Keratinocyte (primary cell): ENCODE results near the gene MST1. TPM values are rescaled to one million over a fixed set of nuclear protein-coding genes. Genes with fewer than 3 reads are reported as not detected.
"Not testable (repeated sequence)": the region's sequence is repeated elsewhere in the genome, so short reads cannot be mapped to it uniquely, and the experiment has no call there.

Experiments
- DNase-seq: peaks from one replicate; pipeline ENCODE4 v3.0.0-alpha.2; 2011; ENCODE audit warnings: low read depth, missing footprints, low spot score
- FAIRE-seq: peaks from 2 replicates; lab custom pipeline; 2011; peaks lifted over from hg19 to GRCh38; lab: Jason Lieb, UNC
- H2AFZ ChIP-seq: 2 replicates; pipeline ENCODE4 v1.6.0; 2012; ENCODE audit warnings: low read length, control low read depth, inconsistent platforms; ENCODE audit not compliant: control insufficient read depth
- H3K27ac ChIP-seq: 2 replicates; pipeline ENCODE4 v1.5.1; 2011; ENCODE audit warnings: low read length; ENCODE audit not compliant: control insufficient read depth, insufficient read depth
- H3K27me3 ChIP-seq: 3 replicates; pipeline ENCODE4 v1.6.0; 2011; ENCODE audit warnings: low read length; ENCODE audit not compliant: control insufficient read depth, insufficient read depth; ENCODE audit errors: extremely low read depth
- H3K36me3 ChIP-seq, 2 experiments: 2 replicates in 1 of 2; 3 replicates in 1 of 2; pipeline ENCODE4 v1.5.1; 2011; ENCODE audit warnings: low read length in 2 of 2, mild to moderate bottlenecking in 1 of 2; ENCODE audit not compliant: control insufficient read depth in 2 of 2, insufficient read depth in 2 of 2; ENCODE audit errors: extremely low read depth in 1 of 2
- H3K4me1 ChIP-seq: 3 replicates; pipeline ENCODE4 v1.5.1; 2011; ENCODE audit warnings: low read length; ENCODE audit not compliant: control insufficient read depth, insufficient read depth; ENCODE audit errors: extremely low read depth
- H3K4me2 ChIP-seq: 3 replicates; pipeline ENCODE4 v1.6.0; 2011; ENCODE audit warnings: low read depth, low read length; ENCODE audit not compliant: control insufficient read depth, insufficient read depth; ENCODE audit errors: extremely low read depth
- H3K4me3 ChIP-seq, 3 experiments: fragments of 200-600 bp in 1 of 3; sonication (generic) in 1 of 3; 2 replicates in 2 of 3; 3 replicates in 1 of 3; pipeline ENCODE4 v1.5.1; 2011 to 2016; ENCODE audit warnings: low read length in 3 of 3, mild to moderate bottlenecking in 3 of 3, control low read depth in 2 of 3, inconsistent platforms in 1 of 3, low read depth in 1 of 3, mixed read lengths in 1 of 3, mixed run types in 1 of 3, moderate library complexity in 1 of 3; ENCODE audit not compliant: control insufficient read depth in 2 of 3, insufficient read depth in 2 of 3; ENCODE audit errors: extremely low read depth in 1 of 3
- H3K79me2 ChIP-seq: 2 replicates; pipeline ENCODE4 v1.6.0; 2012; ENCODE audit warnings: low read length; ENCODE audit not compliant: control insufficient read depth, insufficient read depth
- H3K9ac ChIP-seq: 3 replicates; pipeline ENCODE4 v1.6.0; 2011; ENCODE audit warnings: low read length; ENCODE audit not compliant: control insufficient read depth, insufficient read depth; ENCODE audit errors: extremely low read depth
- H3K9me1 ChIP-seq: 3 replicates; pipeline ENCODE4 v1.6.0; 2011; ENCODE audit warnings: low read length; ENCODE audit not compliant: control insufficient read depth, insufficient read depth; ENCODE audit errors: extremely low read depth
- H3K9me3 ChIP-seq: 2 replicates; pipeline ENCODE4 v1.5.1; 2012; ENCODE audit warnings: low read depth, low read length; ENCODE audit not compliant: control insufficient read depth
- H4K20me1 ChIP-seq: 3 replicates; pipeline ENCODE4 v1.6.0; 2011; ENCODE audit warnings: low read length; ENCODE audit not compliant: control insufficient read depth, insufficient read depth; ENCODE audit errors: extremely low read depth
- EZH2 ChIP-seq: IDR thresholded peaks from one replicate; pipeline ENCODE4 v1.6.1; 2012; ENCODE audit warnings: inconsistent platforms, mild to moderate bottlenecking, low read length, moderate library complexity
- dilution Hi-C: fragments of 300-500 bp; cut with MboI; formaldehyde crosslinking; loops from one replicate; pipeline ENCODE4 v1.7.0; 2020; ENCODE audit warnings: low sequenced_read_pairs; ENCODE audit not compliant: extremely low pct_ligation_motif_present
- polyA plus RNA-seq, 5 experiments: library from polyadenylated mRNA; depleted of rRNA in 3 of 5; stranded (reverse) in 3 of 5; stranded (forward) in 1 of 5; unstranded in 1 of 5; fragments of >200 nt; gene quantifications; 1 replicate in 1 of 5; 2 replicates in 3 of 5; 3 replicates in 1 of 5; pipeline versions ENCODE4 v1.2.1 to v1.2.3, GENCODE V29; 2011 to 2012; ENCODE audit warnings: missing spikeins in 2 of 5, low read depth in 1 of 5, low replicate concordance in 1 of 5
- TF ChIP-seq, protein P1 (sequence below), 3 experiments: IDR thresholded peaks in 1 of 3; conservative IDR thresholded peaks in 1 of 3; optimal IDR thresholded peaks in 1 of 3; 2 replicates in 2 of 3; 3 replicates in 1 of 3; pipeline versions ENCODE3 to v1.5.1; 2011; ENCODE audit warnings: low read length in 3 of 3, mild to moderate bottlenecking in 3 of 3, moderate library complexity in 2 of 3, control low read depth in 1 of 3, inconsistent platforms in 1 of 3; ENCODE audit not compliant: insufficient read depth in 2 of 3; ENCODE audit errors: extremely low read depth in 1 of 3

Gene MST1
- polyA plus RNA-seq, 1 donor (not counting 4 experiments of a cell fraction or from before 2014, with no cell fraction given): 5.2 TPM

- no peaks in the 10 kb centered on the region for H3K27me3 ChIP-seq
- H3K4me1 ChIP-seq: no peaks in the 10 kb centered on the region
- DNase-seq (no peak), FAIRE-seq (no peak)
- no peaks in the 10 kb centered on the region for H3K9me3 ChIP-seq
- TF ChIP-seq EZH2: no peak
- TF ChIP-seq, protein P1, sequence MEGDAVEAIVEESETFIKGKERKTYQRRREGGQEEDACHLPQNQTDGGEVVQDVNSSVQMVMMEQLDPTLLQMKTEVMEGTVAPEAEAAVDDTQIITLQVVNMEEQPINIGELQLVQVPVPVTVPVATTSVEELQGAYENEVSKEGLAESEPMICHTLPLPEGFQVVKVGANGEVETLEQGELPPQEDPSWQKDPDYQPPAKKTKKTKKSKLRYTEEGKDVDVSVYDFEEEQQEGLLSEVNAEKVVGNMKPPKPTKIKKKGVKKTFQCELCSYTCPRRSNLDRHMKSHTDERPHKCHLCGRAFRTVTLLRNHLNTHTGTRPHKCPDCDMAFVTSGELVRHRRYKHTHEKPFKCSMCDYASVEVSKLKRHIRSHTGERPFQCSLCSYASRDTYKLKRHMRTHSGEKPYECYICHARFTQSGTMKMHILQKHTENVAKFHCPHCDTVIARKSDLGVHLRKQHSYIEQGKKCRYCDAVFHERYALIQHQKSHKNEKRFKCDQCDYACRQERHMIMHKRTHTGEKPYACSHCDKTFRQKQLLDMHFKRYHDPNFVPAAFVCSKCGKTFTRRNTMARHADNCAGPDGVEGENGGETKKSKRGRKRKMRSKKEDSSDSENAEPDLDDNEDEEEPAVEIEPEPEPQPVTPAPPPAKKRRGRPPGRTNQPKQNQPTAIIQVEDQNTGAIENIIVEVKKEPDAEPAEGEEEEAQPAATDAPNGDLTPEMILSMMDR (optimal IDR thresholded peaks at IDR 0.05 in 1 of 3, IDR thresholded peaks at IDR 0.05 in 1 of 3, conservative IDR thresholded peaks at IDR 0.05 in 1 of 3; ENCODE audit: extremely low read depth in 1 of 3, insufficient read depth in 2 of 3, low read length in 3 of 3): no peak
- no peaks in the 10 kb centered on the region for H3K9me1 ChIP-seq
- no peaks in the 10 kb centered on the region for H4K20me1 ChIP-seq
- H3K4me3 ChIP-seq: no peak overlapping the region
- no peak overlapping the region for H3K4me2 ChIP-seq
- peaks cover 33 to 34% of the 10 kb centered on the region in 2 experiments for H3K36me3 ChIP-seq
- H3K9ac ChIP-seq: no peak overlapping the region
- H2AFZ ChIP-seq: no peak overlapping the region
- no peaks in the 10 kb centered on the region for H3K79me2 ChIP-seq
- dilution Hi-C loops: no loop called here
- no peak overlapping the region for H3K27ac ChIP-seq
Measured at GRCh38 chr3:49700014-49700413, 10.7 kb upstream of the MST1 start.

- FAIRE-seq: no peak
- Histone ChIP-seq H3K4me3 (no peak overlapping the region), H3K4me2 (no peak overlapping the region), H3K9me1 (no peaks in the 10 kb centered on the region), H3K27me3 (no peaks in the 10 kb centered on the region), H3K9ac (no peak overlapping the region), H3K9me3 (no peaks in the 10 kb centered on the region), H3K4me1 (no peaks in the 10 kb centered on the region), H4K20me1 (no peaks in the 10 kb centered on the region), H3K36me3 (peaks cover 32 to 34% of the 10 kb centered on the region in 2 experiments), H3K27ac (no peak overlapping the region), H2AFZ (no peak overlapping the region), H3K79me2 (peaks cover 2% of the 10 kb centered on the region)
- TF ChIP-seq, protein P1 (optimal IDR thresholded peaks at IDR 0.05 in 1 of 3, IDR thresholded peaks at IDR 0.05 in 1 of 3, conservative IDR thresholded peaks at IDR 0.05 in 1 of 3; ENCODE audit: extremely low read depth in 1 of 3, insufficient read depth in 2 of 3, low read length in 3 of 3): no peak
- no peak for TF ChIP-seq EZH2
- DNase-seq: no peak
- dilution Hi-C loops: no loop called here
Measured at GRCh38 chr3:49699281-49699979, 10.2 kb upstream of the MST1 start.

- H3K9ac ChIP-seq, dilution Hi-C loops, H2AFZ ChIP-seq, H3K4me3 ChIP-seq, H3K9me1 ChIP-seq, FAIRE-seq, H3K4me2 ChIP-seq, H3K9me3 ChIP-seq, H3K4me1 ChIP-seq, H3K27me3 ChIP-seq, H3K27ac ChIP-seq, DNase-seq, H4K20me1 ChIP-seq: not testable (repeated sequence)
- Histone ChIP-seq H3K79me2 (peaks cover 14% of the 10 kb centered on the region), H3K36me3 (peaks cover 14 to 16% of the 10 kb centered on the region in 2 experiments)
Measured at GRCh38 chr3:49695350-49696015, 6.2 kb upstream of the MST1 start.
